NCI-H774 (cell line): ENCODE results near the gene OTOS.

ENCODE experiments used
- DNase-seq: peaks from one replicate; lab custom pipeline; 2025; lab: John Stamatoyannopoulos, UW

OTOS gene

DNA sequence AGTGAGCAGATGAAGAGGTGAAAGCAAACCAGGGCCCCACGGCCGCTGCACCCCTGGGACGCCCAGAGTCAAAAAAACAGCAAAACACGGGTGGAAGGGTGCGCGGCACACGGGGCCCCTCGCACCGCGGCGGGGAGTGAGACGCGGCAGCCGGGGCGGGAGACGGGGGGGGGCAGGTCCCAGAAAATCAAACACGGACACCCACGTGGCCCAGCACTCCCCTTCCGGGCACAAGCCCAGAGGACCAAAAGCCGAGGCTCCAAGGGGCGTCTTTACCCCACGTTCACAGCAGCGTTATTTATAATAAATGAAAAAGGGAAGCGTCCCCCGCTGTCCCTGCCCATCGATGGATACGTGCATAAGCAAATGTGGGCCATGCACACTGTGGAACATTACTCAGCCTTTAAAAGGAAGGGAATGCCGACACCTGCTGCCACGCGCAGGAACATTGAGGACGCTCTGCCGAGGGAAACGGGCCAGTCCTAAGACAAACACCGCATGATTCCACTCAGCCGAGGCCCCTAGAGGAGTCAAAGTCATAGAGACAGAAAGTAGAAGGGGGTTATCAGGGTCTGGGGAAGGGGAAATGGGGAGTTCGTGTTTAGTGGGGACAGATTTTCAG lies 3.7 kb downstream of the OTOS start:
- no peak for DNase-seq

DNA sequence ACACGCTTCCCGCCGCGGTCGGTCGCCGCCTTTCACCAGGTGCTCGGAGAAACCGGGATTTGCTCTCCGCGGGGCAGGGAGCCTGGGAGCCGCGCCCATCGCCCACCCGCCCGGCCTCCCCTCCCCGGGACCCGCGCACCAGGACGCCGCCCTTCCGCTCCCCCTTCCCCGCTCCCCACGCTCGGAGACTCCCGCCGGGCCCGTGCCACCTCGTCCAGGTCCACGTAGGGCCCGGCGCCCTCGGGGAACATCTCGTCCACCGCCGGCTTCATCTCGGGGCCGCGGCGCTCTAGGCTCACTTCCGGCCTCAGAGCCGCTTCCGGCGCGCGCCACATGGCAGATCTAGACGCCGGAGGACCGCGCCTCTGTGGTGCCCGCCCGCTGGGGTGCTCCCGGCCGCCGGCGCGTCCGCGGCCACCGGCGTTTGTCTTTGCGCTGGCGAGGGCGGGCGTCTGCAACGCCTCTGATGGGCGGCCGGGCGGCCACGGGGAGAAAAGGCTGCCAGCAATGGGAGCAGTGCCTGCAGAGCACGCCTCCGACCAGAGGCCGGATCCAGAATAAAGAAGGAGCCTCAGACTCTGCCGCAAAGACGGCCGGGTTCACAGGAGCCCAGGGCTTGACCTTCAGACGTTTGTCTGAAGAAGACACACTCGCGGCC lies 4.3 kb downstream of the OTOS start, which contains the start of gene COPS9:
Gene COPS9 (minus strand): TSS at position 293 of the 658 bp plus-strand sequence. CDS start 21 bp downstream, at position 272.
- peak; percentile 77 for DNase-seq

GRCh38 chr2:240135706-240136012 lies 4.8 kb downstream of the OTOS start:
- no peak for DNase-seq

DNA sequence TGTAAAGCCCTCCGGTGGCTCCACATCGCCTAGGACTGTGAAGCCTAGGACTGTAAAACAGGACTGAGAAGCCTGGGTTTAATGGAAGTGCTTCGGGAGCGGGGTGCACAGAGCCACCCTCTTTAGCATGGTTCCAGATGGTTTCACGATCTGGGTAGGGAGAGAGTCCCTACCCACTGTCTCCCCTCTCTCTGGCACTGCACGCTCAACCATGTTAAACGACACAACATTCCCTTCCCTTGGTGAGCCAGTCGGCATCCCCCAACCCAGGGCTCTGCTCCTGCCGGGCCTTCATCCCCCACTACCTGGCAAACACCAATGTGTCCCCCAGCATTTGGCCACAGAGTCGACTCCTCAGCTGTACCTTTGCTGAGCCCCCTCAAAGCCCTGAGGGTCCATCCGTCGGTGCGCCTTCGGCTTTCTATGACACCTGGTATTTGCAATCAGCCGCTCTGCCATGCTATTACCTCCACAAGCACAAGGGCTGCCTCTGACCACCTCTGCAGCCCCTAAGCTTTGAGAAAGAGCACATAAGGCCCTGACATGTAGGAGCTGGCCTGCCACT lies 5.4 kb downstream of the OTOS start:
- DNase-seq, result no peak

GRCh38 chr2:240134466-240134865 lies 6.0 kb downstream of the OTOS start:
- no peak for DNase-seq

- no peak for DNase-seq
These were observed 7.1 kb downstream of the OTOS start for GRCh38 chr2:240133401-240133800.

- no peak for DNase-seq
These were observed 7.8 kb downstream of the OTOS start for GRCh38 chr2:240132651-240132980.

- no peak for DNase-seq
These were observed 8.4 kb downstream of the OTOS start for GRCh38 chr2:240131941-240132650.

- DNase-seq, result no peak
These were observed 9.2 kb downstream of the OTOS start for GRCh38 chr2:240131296-240131695.

- no peak for DNase-seq
These were observed 9.9 kb downstream of the OTOS start for GRCh38 chr2:240130393-240131195.

GRCh38 chr2:240129731-240130392 lies 10.6 kb downstream of the OTOS start:
- no peak for DNase-seq

DNA sequence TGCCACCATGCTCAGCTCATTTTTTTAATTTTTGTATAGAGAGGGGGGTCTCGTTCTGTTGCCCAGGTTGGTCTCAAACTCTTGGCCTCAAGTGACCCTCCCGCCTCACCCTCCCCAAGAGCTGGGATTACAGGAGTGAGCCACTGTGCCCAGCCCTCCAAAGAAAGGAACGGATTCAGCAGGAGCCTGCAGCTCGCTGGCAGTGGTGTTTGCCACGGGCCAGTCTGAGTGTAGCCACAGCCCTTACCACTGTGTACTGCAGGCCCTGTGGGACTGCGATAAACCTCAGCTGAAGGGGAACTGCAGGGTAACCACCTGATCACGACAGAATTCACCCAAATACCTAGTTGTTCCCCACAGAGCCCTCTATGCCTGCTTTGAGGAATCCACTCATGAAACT lies 11.1 kb downstream of the OTOS start:
- no peak for DNase-seq

- no peak for DNase-seq
These were observed 11.8 kb downstream of the OTOS start for GRCh38 chr2:240128608-240129145.

GRCh38 chr2:240127911-240128607 lies 12.4 kb downstream of the OTOS start:
- DNase-seq, result no peak

GRCh38 chr2:240127191-240127750 lies 13.2 kb downstream of the OTOS start:
- DNase-seq, result no peak

- no peak for DNase-seq
These were observed 13.7 kb downstream of the OTOS start for GRCh38 chr2:240126731-240127130.

DNA sequence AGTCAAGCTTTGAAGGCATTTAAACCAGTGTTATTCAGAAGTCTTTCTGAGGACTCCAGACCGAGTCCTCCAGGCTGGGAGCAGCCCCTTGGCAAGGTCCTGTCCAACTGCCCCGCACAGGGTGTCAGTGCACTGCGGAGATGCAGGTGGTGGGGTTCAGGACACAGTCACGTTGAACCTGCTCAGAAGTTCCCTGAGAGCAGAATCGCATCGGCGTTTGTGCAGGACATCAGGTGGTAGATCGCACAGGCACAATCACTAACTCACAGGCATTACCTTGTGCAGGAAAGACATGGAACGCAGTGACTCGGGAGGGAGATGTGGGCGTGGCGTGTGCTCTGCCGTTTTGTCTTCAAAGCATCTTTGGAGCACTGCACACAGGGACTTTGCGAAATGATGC lies 14.7 kb downstream of the OTOS start:
- DNase-seq, result no peak

DNA sequence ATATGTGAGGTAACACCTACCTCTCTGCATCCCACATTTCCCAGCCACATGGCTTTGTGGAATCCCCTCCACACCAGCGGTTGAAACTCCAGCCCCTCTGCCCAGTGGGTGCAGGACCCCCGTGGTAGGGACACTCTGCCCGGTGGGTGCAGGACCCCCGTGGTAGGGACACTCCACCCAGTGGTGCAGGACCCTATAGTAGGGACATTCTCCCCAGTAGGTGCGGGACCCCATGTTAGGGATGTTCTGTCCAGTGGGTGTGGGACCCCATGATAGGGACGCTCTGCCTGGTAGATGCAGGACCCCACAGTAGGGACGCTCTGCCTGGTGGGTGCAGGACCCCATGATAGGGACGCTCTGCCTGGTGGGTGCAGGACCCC lies 15.8 kb downstream of the OTOS start:
- no peak for DNase-seq

- DNase-seq, result no peak
These were observed 16.4 kb downstream of the OTOS start for GRCh38 chr2:240123821-240124650.

GRCh38 chr2:240121675-240122074 lies 18.8 kb downstream of the OTOS start:
- no peak for DNase-seq
